OCI-LY7 (cell line): ENCODE data around the gene SHF.

Experiments
- EZH2phosphoT487 ChIP-seq: fragments of 200-600 bp; sonication (generic); IDR thresholded peaks from 2 replicates; pipeline ENCODE4 v1.6.1; 2018; ENCODE audit warnings: low read depth, borderline replicate concordance, mild to moderate bottlenecking, mixed run types, antibody characterized with exemption, low read length, moderate library complexity, mixed read lengths
- TF ChIP-seq, protein P1 (sequence below): fragments of 200-600 bp; sonication (generic); conservative IDR thresholded peaks from 2 replicates; pipeline ENCODE4 v1.5.1; 2014; ENCODE audit warnings: mild to moderate bottlenecking, antibody characterized with exemption, low read length, moderate library complexity, mixed read lengths

GRCh38 chr15:45140557-45141250 is 47.1 kb downstream of the SHF start:
- TF ChIP-seq, protein P1, sequence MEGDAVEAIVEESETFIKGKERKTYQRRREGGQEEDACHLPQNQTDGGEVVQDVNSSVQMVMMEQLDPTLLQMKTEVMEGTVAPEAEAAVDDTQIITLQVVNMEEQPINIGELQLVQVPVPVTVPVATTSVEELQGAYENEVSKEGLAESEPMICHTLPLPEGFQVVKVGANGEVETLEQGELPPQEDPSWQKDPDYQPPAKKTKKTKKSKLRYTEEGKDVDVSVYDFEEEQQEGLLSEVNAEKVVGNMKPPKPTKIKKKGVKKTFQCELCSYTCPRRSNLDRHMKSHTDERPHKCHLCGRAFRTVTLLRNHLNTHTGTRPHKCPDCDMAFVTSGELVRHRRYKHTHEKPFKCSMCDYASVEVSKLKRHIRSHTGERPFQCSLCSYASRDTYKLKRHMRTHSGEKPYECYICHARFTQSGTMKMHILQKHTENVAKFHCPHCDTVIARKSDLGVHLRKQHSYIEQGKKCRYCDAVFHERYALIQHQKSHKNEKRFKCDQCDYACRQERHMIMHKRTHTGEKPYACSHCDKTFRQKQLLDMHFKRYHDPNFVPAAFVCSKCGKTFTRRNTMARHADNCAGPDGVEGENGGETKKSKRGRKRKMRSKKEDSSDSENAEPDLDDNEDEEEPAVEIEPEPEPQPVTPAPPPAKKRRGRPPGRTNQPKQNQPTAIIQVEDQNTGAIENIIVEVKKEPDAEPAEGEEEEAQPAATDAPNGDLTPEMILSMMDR, result no peak
- TF ChIP-seq EZH2phosphoT487, result no peak
